Mesenchymal stem cell (in vitro differentiated cells and primary cell): ENCODE data around the gene NOS3.
A peak's percentile ranks its signal among the peaks of the same experiment; 100 is the strongest.

Experiments used
- DNase-seq: peaks from one replicate; pipeline ENCODE4 v3.0.0-alpha.2; 2013
- H2AFZ ChIP-seq: one replicate; pipeline ENCODE4 v1.6.1; 2013; ENCODE audit warnings: low read depth, mild to moderate bottlenecking, control low read depth, inconsistent platforms, low read length, moderate library complexity
- H2AK5ac ChIP-seq: 2 replicates; pipeline ENCODE4 v1.6.1; 2013; ENCODE audit warnings: low read length, moderate library complexity, mild to moderate bottlenecking, inconsistent platforms; ENCODE audit not compliant: severe bottlenecking
- H2BK120ac ChIP-seq: one replicate; pipeline ENCODE4 v1.6.1; 2013; ENCODE audit warnings: low read depth, mild to moderate bottlenecking, inconsistent platforms, low read length, moderate library complexity
- H2BK12ac ChIP-seq, 2 experiments: one replicate each; pipeline ENCODE4 v1.6.1; 2013; ENCODE audit warnings: inconsistent platforms in 2 of 2, low read length in 2 of 2, mild to moderate bottlenecking in 2 of 2, moderate library complexity in 2 of 2, control low read depth in 1 of 2
- H2BK15ac ChIP-seq: one replicate; pipeline ENCODE4 v1.6.1; 2013; ENCODE audit warnings: mild to moderate bottlenecking, low read depth, inconsistent platforms; ENCODE audit not compliant: poor library complexity, severe bottlenecking
- H2BK5ac ChIP-seq: 2 replicates; pipeline ENCODE4 v1.6.1; 2013; ENCODE audit warnings: low read depth, mild to moderate bottlenecking, low read length, control low read depth, inconsistent platforms; ENCODE audit not compliant: poor library complexity, severe bottlenecking
- H3K14ac ChIP-seq, 2 experiments: one replicate each; pipeline ENCODE4 v1.6.1; 2013; ENCODE audit warnings: inconsistent platforms in 2 of 2, low read length in 2 of 2, control low read depth in 1 of 2, mild to moderate bottlenecking in 1 of 2, moderate library complexity in 1 of 2
- H3K18ac ChIP-seq, 2 experiments: one replicate each; pipeline ENCODE4 v1.6.1; 2013; ENCODE audit warnings: inconsistent platforms in 2 of 2, low read length in 2 of 2, control low read depth in 1 of 2, low read depth in 1 of 2, mild to moderate bottlenecking in 1 of 2
- H3K23ac ChIP-seq, 2 experiments: one replicate each; pipeline ENCODE4 v1.6.1; 2013; ENCODE audit warnings: inconsistent platforms in 2 of 2, low read length in 2 of 2, mild to moderate bottlenecking in 2 of 2, moderate library complexity in 2 of 2, control low read depth in 1 of 2
- H3K27ac ChIP-seq: 2 replicates; pipeline ENCODE4 v1.5.1; 2013; ENCODE audit warnings: mild to moderate bottlenecking, moderate library complexity, low read length, control low read depth, inconsistent platforms; ENCODE audit not compliant: poor library complexity, severe bottlenecking
- H3K27me3 ChIP-seq, 2 experiments: 2 replicates each; pipeline versions ENCODE4 v1.6.1 to v1.7.0; 2013; ENCODE audit warnings: low read length in 2 of 2, mild to moderate bottlenecking in 2 of 2, moderate library complexity in 2 of 2, control low read depth in 1 of 2, inconsistent platforms in 1 of 2; ENCODE audit not compliant: control insufficient read depth in 1 of 2, insufficient read depth in 1 of 2
- H3K36me3 ChIP-seq, 2 experiments: 2 replicates each; pipeline versions ENCODE4 v1.6.1 to v1.7.0; 2013; ENCODE audit warnings: low read length in 2 of 2, control low read depth in 1 of 2, inconsistent platforms in 1 of 2, low read depth in 1 of 2, mild to moderate bottlenecking in 1 of 2; ENCODE audit not compliant: insufficient read depth in 2 of 2, control insufficient read depth in 1 of 2
- H3K4ac ChIP-seq, 2 experiments: one replicate each; pipeline ENCODE4 v1.6.1; 2013; ENCODE audit warnings: inconsistent platforms in 2 of 2, low read length in 2 of 2, mild to moderate bottlenecking in 2 of 2, moderate library complexity in 2 of 2, control low read depth in 1 of 2, low read depth in 1 of 2
- H3K4me1 ChIP-seq: 2 replicates; pipeline ENCODE4 v1.6.1; 2013; ENCODE audit warnings: low read depth, low read length, control low read depth; ENCODE audit not compliant: control insufficient read depth, insufficient read depth
- H3K4me2 ChIP-seq: 2 replicates; pipeline ENCODE4 v1.6.1; 2013; ENCODE audit warnings: low read length, mild to moderate bottlenecking, inconsistent platforms; ENCODE audit not compliant: poor library complexity, severe bottlenecking
- H3K4me3 ChIP-seq, 2 experiments: 2 replicates each; pipeline versions ENCODE4 v1.5.1 to v1.7.0; 2013; ENCODE audit warnings: low read length in 2 of 2, mild to moderate bottlenecking in 2 of 2, control low read depth in 1 of 2, low read depth in 1 of 2; ENCODE audit not compliant: insufficient read depth in 1 of 2
- H3K79me1 ChIP-seq: replicated peaks from 2 replicates; pipeline ENCODE4 v1.6.1; 2013; ENCODE audit warnings: mild to moderate bottlenecking, control low read depth, low read length, inconsistent platforms; ENCODE audit not compliant: poor library complexity, severe bottlenecking
- H3K9ac ChIP-seq: 2 replicates; pipeline ENCODE4 v1.7.0; 2013; ENCODE audit warnings: mild to moderate bottlenecking, low read length, moderate library complexity
- H3K9me3 ChIP-seq: 2 replicates; pipeline ENCODE4 v1.7.0; 2013; ENCODE audit warnings: mild to moderate bottlenecking, low read length; ENCODE audit not compliant: control insufficient read depth
- H4K8ac ChIP-seq: one replicate; pipeline ENCODE4 v1.6.1; 2013; ENCODE audit warnings: inconsistent platforms, mild to moderate bottlenecking, low read length, moderate library complexity
- H4K91ac ChIP-seq: one replicate; pipeline ENCODE4 v1.6.1; 2013; ENCODE audit warnings: mild to moderate bottlenecking, low read length, inconsistent platforms
- WGBS: methylation state at CpG from one replicate; pipeline ENCODE4 v1.1.7; 2013; ENCODE audit warnings: mixed read lengths; 5-methylcytosine and 5-hydroxymethylcytosine counted together

Gene NOS3

DNA sequence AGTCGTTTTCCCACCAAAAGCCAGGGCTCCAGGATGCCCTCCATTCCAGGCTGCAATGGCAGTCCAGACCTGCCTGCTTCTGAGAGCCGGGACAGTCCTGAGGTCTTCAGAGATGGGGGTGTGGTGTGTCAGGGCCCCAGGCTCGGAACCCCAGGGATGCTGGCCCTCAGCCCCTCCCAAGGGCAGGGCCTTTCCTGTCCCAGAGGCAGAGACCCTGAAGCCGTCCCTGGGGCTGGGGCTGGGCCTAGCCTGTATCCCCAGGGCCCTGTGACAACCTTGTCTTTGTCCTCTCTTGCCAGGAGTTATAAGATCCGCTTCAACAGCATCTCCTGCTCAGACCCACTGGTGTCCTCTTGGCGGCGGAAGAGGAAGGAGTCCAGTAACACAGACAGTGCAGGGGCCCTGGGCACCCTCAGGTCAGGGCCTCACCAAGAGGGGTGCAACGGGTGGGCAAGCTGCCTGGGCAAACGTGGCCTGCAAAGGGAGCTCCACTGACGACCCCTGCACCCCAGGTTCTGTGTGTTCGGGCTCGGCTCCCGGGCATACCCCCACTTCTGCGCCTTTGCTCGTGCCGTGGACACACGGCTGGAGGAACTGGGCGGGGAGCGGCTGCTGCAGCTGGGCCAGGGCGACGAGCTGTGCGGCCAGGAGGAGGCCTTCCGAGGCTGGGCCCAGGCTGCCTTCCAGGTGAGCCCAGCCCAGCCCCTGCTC lies 15.9 kb downstream of the NOS3 start:
- peak overlapping the region in 1 of 2 experiments; percentile 37 for H3K18ac ChIP-seq
- H2AK5ac ChIP-seq: no peak overlapping the region
- peaks cover 42 to 47% of the 10 kb centered on the region in 2 experiments for H3K27me3 ChIP-seq
- WGBS: 90% methylated on average over 23 of the region's 23 CpGs
- peak overlapping the region; percentile 88 for H2BK15ac ChIP-seq
- H2BK5ac ChIP-seq: no peak overlapping the region
- DNase-seq: no peak
- no peak overlapping the region for H3K14ac ChIP-seq
- no peak overlapping the region for H4K8ac ChIP-seq
- H3K4me1 ChIP-seq: peaks cover 22% of the 10 kb centered on the region
- peak overlapping the region; percentile 28 to 81 for H2BK12ac ChIP-seq
- no peaks in the 10 kb centered on the region for H3K9me3 ChIP-seq
- no peak overlapping the region for H2AFZ ChIP-seq
- peak overlapping the region; percentile 91 for H4K91ac ChIP-seq
- H3K79me1 ChIP-seq: no peaks in the 10 kb centered on the region
- H3K4ac ChIP-seq: peak overlapping the region in 1 of 2 experiments; percentile 57
- H3K36me3 ChIP-seq: no peaks in the 10 kb centered on the region
- H2BK120ac ChIP-seq: no peak overlapping the region
- no peak overlapping the region for H3K4me3 ChIP-seq
- no peak overlapping the region for H3K4me2 ChIP-seq
- no peak overlapping the region for H3K23ac ChIP-seq
- no peak overlapping the region for H3K27ac ChIP-seq
- H3K9ac ChIP-seq: no peak overlapping the region

DNA sequence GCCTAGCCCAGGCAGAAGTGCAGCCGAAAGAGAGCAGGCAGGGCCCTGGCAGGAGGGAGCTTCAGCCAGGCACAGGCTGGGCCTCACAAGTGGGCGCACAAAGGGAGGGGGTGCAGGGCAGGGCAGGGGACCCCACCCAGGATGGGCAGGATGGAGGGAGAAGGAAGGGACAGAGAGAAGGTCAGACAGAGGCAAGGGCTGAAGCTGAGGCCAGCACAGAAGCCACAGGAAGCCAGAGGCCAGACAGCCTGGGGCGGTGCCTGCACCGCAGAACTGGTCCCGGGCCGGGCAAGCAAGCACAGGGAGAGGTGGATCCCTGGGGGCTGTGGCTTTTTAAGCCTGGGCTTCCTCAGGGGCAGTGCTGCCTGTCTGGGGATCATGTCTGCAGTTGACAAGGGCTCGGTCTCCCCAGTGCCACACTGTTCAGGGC lies 16.7 kb downstream of the NOS3 start:
- H3K27me3 ChIP-seq: peaks cover 43 to 52% of the 10 kb centered on the region in 2 experiments
- H3K4me1 ChIP-seq: peaks cover 22% of the 10 kb centered on the region
- peak overlapping the region; percentile 90 for H2AFZ ChIP-seq
- no peak overlapping the region for H3K23ac ChIP-seq
- H4K8ac ChIP-seq: peak overlapping the region; percentile 58
- no peak overlapping the region for H2AK5ac ChIP-seq
- no peak overlapping the region for H3K4me3 ChIP-seq
- H2BK12ac ChIP-seq: peak overlapping the region; percentile 43 to 81
- no peaks in the 10 kb centered on the region for H3K79me1 ChIP-seq
- H2BK5ac ChIP-seq: no peak overlapping the region
- no peaks in the 10 kb centered on the region for H3K36me3 ChIP-seq
- H4K91ac ChIP-seq: peak overlapping the region; percentile 91
- no peak overlapping the region for H3K4me2 ChIP-seq
- peak overlapping the region; percentile 4 to 86 for H3K18ac ChIP-seq
- peak overlapping the region; percentile 6 for H2BK15ac ChIP-seq
- WGBS: 49% methylated on average over 7 of the region's 7 CpGs
- peak overlapping the region; percentile 57 to 69 for H3K4ac ChIP-seq
- no peak overlapping the region for H3K9ac ChIP-seq
- no peak overlapping the region for H3K27ac ChIP-seq
- H2BK120ac ChIP-seq: peak overlapping the region; percentile 15
- no peaks in the 10 kb centered on the region for H3K9me3 ChIP-seq
- H3K14ac ChIP-seq: peak overlapping the region in 1 of 2 experiments; percentile 68
- DNase-seq: no peak

DNA sequence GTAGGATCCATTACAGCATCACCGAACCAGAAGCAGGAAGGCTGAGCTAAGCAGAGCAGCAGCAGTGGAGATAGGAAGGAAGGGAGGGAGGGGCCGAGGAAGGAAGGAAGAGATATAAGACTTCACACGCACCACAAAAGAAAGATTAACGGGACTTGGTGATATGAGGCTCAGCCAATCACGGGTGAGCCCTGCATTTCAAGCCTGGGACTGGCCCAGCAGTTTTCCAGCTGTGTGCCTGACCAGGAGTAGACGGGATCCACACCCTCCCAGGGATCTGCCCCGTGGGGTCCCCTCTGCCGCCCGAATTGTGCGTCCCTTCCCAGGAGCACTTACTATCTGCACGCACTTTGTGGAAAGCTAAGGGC lies 17.3 kb downstream of the NOS3 start:
- no peak overlapping the region for H2AK5ac ChIP-seq
- no peak overlapping the region for H2BK120ac ChIP-seq
- peaks cover 45 to 54% of the 10 kb centered on the region in 2 experiments for H3K27me3 ChIP-seq
- no peak overlapping the region for H2BK5ac ChIP-seq
- DNase-seq: peak; percentile 54
- no peak overlapping the region for H3K4ac ChIP-seq
- peak overlapping the region; percentile 45 for H4K91ac ChIP-seq
- no peak overlapping the region for H3K27ac ChIP-seq
- WGBS: 25% methylated on average over 7 of the region's 11 CpGs
- H3K9me3 ChIP-seq: no peaks in the 10 kb centered on the region
- H3K4me3 ChIP-seq: peak overlapping the region in 1 of 2 experiments; percentile 76
- peaks cover 22% of the 10 kb centered on the region for H3K4me1 ChIP-seq
- no peak overlapping the region for H3K4me2 ChIP-seq
- H4K8ac ChIP-seq: no peak overlapping the region
- peak overlapping the region; percentile 52 for H3K9ac ChIP-seq
- no peaks in the 10 kb centered on the region for H3K79me1 ChIP-seq
- H3K23ac ChIP-seq: peak overlapping the region in 1 of 2 experiments; percentile 27
- peak overlapping the region; percentile 29 for H2AFZ ChIP-seq
- peak overlapping the region in 1 of 2 experiments; percentile 51 for H3K14ac ChIP-seq
- H2BK15ac ChIP-seq: no peak overlapping the region
- no peaks in the 10 kb centered on the region for H3K36me3 ChIP-seq
- H2BK12ac ChIP-seq: no peak overlapping the region
- peak overlapping the region; percentile 3 to 23 for H3K18ac ChIP-seq

DNA sequence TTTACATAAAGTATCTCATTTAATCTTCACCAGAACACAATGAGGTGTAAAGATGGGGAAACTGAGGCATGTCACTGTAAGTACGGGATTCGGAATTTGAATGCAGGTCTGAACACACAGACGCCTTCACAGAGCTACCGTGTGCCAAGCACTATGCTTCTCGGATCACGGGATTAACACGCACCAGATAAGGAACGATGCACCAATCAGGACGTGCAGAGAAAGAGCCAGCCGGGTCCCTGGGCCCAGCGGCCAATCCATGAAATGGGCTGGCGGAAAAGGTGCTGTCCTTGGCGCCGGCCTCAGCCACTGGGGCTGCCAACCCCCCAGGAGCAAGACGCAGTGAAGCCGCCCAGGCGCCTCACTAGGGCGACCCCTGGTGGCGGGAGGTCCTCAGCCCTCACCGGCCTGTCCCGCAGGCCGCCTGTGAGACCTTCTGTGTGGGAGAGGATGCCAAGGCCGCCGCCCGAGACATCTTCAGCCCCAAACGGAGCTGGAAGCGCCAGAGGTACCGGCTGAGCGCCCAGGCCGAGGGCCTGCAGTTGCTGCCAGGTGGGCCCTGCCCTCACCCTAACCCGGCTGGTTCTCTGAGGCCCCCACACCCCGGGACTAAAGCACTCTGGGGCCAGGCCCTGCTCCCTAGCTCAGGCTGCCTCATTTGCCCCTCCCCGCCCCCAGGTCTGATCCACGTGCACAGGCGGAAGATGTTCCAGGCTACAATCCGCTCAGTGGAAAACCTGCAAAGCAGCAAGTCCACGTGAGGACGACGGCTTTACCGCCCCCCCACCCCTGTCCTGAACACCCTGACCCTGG lies 17.9 kb downstream of the NOS3 start:
- Histone ChIP-seq H3K27ac (no peak overlapping the region), H3K23ac (no peak overlapping the region), H3K4ac (peak overlapping the region in 1 of 2 experiments; percentile 0), H2BK120ac (no peak overlapping the region), H3K4me2 (no peak overlapping the region), H2AFZ (peak overlapping the region; percentile 29), H4K8ac (peak overlapping the region; percentile 52), H4K91ac (peak overlapping the region; percentile 9), H2BK12ac (peak overlapping the region; percentile 25 to 69), H3K79me1 (no peaks in the 10 kb centered on the region), H3K18ac (peak overlapping the region; percentile 17 to 28), H3K14ac (no peak overlapping the region), H2BK5ac (no peak overlapping the region), H2AK5ac (no peak overlapping the region), H3K4me1 (peaks cover 21% of the 10 kb centered on the region), H3K4me3 (peak overlapping the region in 1 of 2 experiments; percentile 76), H3K27me3 (peaks cover 43 to 48% of the 10 kb centered on the region in 2 experiments), H3K9me3 (no peaks in the 10 kb centered on the region), H2BK15ac (peak overlapping the region; percentile 55), H3K9ac (peak overlapping the region; percentile 68), H3K36me3 (no peaks in the 10 kb centered on the region)
- no peak for DNase-seq
- WGBS: 62% methylated on average over 40 of the region's 40 CpGs
